Activated CD8-positive, alpha-beta T cell treated with anti-CD3 and anti-CD28 coated beads, Interleukin-2, amount 10 ng/mL, durations not matched to agents 7 days and 5 days (primary cell): ENCODE measurements around the gene SLC26A11. TPM values are rescaled to one million over a fixed set of nuclear protein-coding genes. Genes with fewer than 3 reads are reported as not detected.
"Not testable (repeated sequence)": the region's sequence is repeated elsewhere in the genome, so short reads cannot be mapped to it uniquely, and the experiment has no call there.

Experiments
- ATAC-seq: fragments of 150-1000 bp; cut with Tn5 transposase; one replicate; pipeline ENCODE4 v1.10.0; 2021; ENCODE audit warnings: moderate library complexity
- CTCF ChIA-PET: fragments of 350-600 bp; sonication (Branson Sonifier 250); formaldehyde crosslinking; loops from one replicate; lab custom pipeline; 2021; ENCODE audit warnings: antibody characterized with exemption; lab: Charles Lee
- POLR2A ChIA-PET: fragments of 350-600 bp; sonication (Branson Sonifier 250); formaldehyde crosslinking; loops from one replicate; lab custom pipeline; 2021; ENCODE audit warnings: antibody characterized with exemption; lab: Charles Lee
- DNase-seq: peaks from one replicate; pipeline ENCODE4 v3.0.0-alpha.2; 2020
- H3K27ac Mint-ChIP-seq: one replicate; pipeline ENCODE4 v1.8.0; 2021; ENCODE audit warnings: mild to moderate bottlenecking, mixed read lengths
- H3K27me3 Mint-ChIP-seq: one replicate; pipeline ENCODE4 v1.8.0; 2021; ENCODE audit warnings: low read depth, mixed read lengths
- H3K36me3 Mint-ChIP-seq: one replicate; pipeline ENCODE4 v1.8.0; 2021; ENCODE audit warnings: low read depth, mixed read lengths
- H3K4me1 Mint-ChIP-seq: one replicate; pipeline ENCODE4 v1.8.0; 2021; ENCODE audit warnings: low read depth, mixed read lengths
- H3K4me3 Mint-ChIP-seq: one replicate; pipeline ENCODE4 v1.8.0; 2021; ENCODE audit warnings: mild to moderate bottlenecking, mixed read lengths
- H3K9me3 Mint-ChIP-seq: one replicate; pipeline ENCODE4 v1.8.0; 2022; ENCODE audit warnings: mixed read lengths; ENCODE audit not compliant: insufficient read depth
- total RNA-seq, 2 experiments: library from RNA; stranded (reverse); gene quantifications; one replicate each; pipeline ENCODE4 v1.2.3, GENCODE V29; 2021

SLC26A11 gene
- total RNA-seq, 2 experiments from 2014 or later = 1.4 to 1.6 TPM

GRCh38 chr17:80232438-80232837 lies 12.2 kb downstream of the SLC26A11 start:
- POLR2A ChIA-PET = no interaction called here
- no peak overlapping the region for H3K4me3 Mint-ChIP-seq
- no peaks in the 10 kb centered on the region for H3K4me1 Mint-ChIP-seq
- no peak overlapping the region for H3K27ac Mint-ChIP-seq
- DNase-seq = no peak
- H3K27me3 Mint-ChIP-seq = no peaks in the 10 kb centered on the region
- H3K36me3 Mint-ChIP-seq = peaks cover 15% of the 10 kb centered on the region
- ATAC-seq = no peak
- CTCF ChIA-PET = interaction anchor here (1.0 kb wide), 2 partner anchors 131 to 224 kb away, joined by 3 read pairs; partner anchors contain the start of gene GAA
- H3K9me3 Mint-ChIP-seq = peaks cover 16% of the 10 kb centered on the region

DNA sequence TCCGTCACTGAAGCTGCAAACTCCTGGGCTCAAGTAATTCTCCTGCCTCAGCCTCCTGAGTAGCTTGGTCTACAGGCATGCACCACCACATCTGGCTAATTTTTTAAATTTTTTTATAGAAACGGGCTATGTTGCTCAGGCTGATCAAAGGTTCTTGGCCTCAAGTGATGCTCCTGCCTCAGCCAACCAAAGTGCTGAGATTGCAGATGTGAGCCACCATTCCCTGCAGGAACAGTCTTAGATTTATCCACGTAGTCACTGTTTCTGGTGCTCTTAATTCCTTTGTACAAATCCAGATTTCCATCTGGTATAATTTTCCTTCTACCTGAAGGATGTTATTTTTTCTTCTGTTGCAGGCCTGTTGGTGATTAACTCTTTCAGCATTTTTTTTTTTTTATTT lies 13.0 kb downstream of the SLC26A11 start:
- no peak for DNase-seq
- Mint-ChIP-seq H3K4me3 (no peak overlapping the region), H3K9me3 (peaks cover 16% of the 10 kb centered on the region), H3K27me3 (no peaks in the 10 kb centered on the region), H3K27ac (no peak overlapping the region), H3K4me1 (no peaks in the 10 kb centered on the region), H3K36me3 (peaks cover 15% of the 10 kb centered on the region)
- ATAC-seq = no peak
- POLR2A ChIA-PET = no interaction called here
- CTCF ChIA-PET = interaction anchor here (1.0 kb wide), 2 partner anchors 132 to 225 kb away, joined by 3 read pairs; partner anchors contain the start of gene GAA

DNA sequence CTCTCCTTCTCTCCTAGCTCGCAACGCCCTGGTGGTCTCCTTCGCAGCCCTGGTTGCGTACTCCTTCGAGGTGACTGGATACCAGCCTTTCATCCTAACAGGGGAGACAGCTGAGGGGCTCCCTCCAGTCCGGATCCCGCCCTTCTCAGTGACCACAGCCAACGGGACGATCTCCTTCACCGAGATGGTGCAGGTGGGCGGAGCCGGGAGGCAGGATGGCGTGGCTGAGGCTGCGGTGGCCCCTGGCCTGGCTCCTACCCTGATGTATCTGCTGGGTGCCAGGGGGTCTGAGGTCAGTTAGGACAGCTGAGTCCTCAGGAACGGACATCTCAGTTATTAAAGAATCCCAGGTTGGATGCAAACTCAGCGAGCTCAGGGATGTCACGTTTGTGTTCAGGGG lies 16.7 kb downstream of the SLC26A11 start:
- ChIA-PET POLR2A (no interaction called here), CTCF (interaction anchor here (1.8 kb wide), 1 partner anchor 135 kb away, joined by 7 read pairs; the partner anchor contains the start of gene GAA)
- Mint-ChIP-seq H3K27me3 (no peaks in the 10 kb centered on the region), H3K27ac (no peak overlapping the region), H3K4me1 (no peaks in the 10 kb centered on the region), H3K4me3 (no peak overlapping the region), H3K9me3 (peaks cover 11% of the 10 kb centered on the region), H3K36me3 (peaks cover 11% of the 10 kb centered on the region)
- ATAC-seq (no peak), DNase-seq (no peak)

GRCh38 chr17:80237386-80237785 lies 17.2 kb downstream of the SLC26A11 start:
- Mint-ChIP-seq H3K27me3 (no peaks in the 10 kb centered on the region), H3K36me3 (peaks cover 11% of the 10 kb centered on the region), H3K9me3 (peaks cover 9% of the 10 kb centered on the region), H3K4me3 (no peak overlapping the region), H3K27ac (no peak overlapping the region), H3K4me1 (no peaks in the 10 kb centered on the region)
- ChIA-PET CTCF (interaction anchor here (1.8 kb wide), 1 partner anchor 136 kb away, joined by 7 read pairs; the partner anchor contains the start of gene GAA), POLR2A (no interaction called here)
- DNase-seq (no peak), ATAC-seq (no peak)

DNA sequence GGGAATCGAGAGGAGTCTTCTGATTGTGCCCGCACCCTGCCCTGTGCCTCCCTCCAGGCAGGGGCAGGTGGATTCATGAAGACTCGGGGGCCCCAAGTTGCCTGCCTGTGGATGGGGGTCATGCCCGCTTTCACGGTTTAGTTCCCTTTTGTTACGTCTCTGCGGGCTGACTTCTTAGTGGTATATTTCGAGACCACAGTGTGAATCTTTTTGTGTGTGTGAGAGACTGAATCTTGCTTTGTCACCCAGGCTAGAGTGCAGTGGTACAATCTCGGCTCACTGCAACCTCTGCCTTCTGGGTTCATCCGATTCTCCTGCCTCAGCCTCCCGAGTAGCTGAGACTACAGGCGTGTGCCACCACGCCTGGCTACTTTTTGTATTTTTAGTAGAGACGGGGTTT lies 22.3 kb downstream of the SLC26A11 start:
- H3K27ac Mint-ChIP-seq = no peak overlapping the region

GRCh38 chr17:80243526-80244433 lies 23.6 kb downstream of the SLC26A11 start:
- H3K36me3 Mint-ChIP-seq = no peaks in the 10 kb centered on the region

More for the DNA sequence above, 22.3 kb downstream of the SLC26A11 start:
- ATAC-seq (no peak), DNase-seq (no peak)
- Mint-ChIP-seq H3K9me3 (no peaks in the 10 kb centered on the region), H3K4me3 (no peak overlapping the region), H3K36me3 (no peaks in the 10 kb centered on the region), H3K4me1 (no peaks in the 10 kb centered on the region), H3K27me3 (no peaks in the 10 kb centered on the region)
- ChIA-PET POLR2A (no interaction called here), CTCF (no interaction called here)

GRCh38 chr17:80244448-80244847 lies 24.2 kb downstream of the SLC26A11 start:
- CTCF ChIA-PET, H3K36me3 Mint-ChIP-seq, H3K27ac Mint-ChIP-seq, DNase-seq, H3K9me3 Mint-ChIP-seq, H3K4me1 Mint-ChIP-seq, ATAC-seq, POLR2A ChIA-PET, H3K4me3 Mint-ChIP-seq, H3K27me3 Mint-ChIP-seq: not testable (repeated sequence)

More at GRCh38 chr17:80243526-80244433, 23.6 kb downstream of the SLC26A11 start:
- Mint-ChIP-seq H3K4me3 (no peak overlapping the region), H3K27ac (no peak overlapping the region), H3K4me1 (no peaks in the 10 kb centered on the region), H3K27me3 (no peaks in the 10 kb centered on the region), H3K9me3 (no peaks in the 10 kb centered on the region)
- no peak for DNase-seq
- ATAC-seq = no peak
- ChIA-PET POLR2A (no interaction called here), CTCF (no interaction called here)

DNA sequence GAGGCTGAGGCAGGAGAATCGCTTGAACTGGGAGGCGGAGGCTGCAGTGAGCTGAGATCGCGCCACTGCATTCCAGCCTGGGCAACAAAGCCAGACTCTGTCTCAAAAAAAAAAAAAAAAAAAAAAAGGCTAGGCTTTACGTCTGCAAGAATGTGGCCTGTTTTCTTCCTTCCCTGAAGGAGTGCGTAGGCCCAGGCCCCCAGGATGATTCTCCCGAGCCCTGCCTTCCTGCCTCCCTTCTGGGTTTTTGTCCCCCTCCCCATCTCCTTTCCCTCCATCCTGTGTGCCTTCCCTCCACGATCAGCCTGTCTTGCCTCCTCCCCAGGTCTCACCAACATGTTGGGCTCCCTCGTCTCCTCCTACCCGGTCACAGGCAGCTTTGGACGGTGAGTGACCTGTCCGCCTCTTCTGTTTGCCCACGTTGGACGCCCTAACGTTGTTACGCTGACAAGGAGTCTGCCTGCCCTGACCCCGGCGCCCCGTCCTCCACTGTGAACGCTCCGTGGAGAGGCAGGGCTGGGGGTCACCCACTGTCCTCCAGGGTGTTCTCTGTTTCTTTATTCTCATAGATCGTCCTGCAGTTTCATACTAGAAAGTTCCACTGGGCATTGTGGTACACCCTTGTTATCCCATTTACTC lies 24.8 kb downstream of the SLC26A11 start:
- ChIA-PET POLR2A (no interaction called here), CTCF (interaction anchor here (1.1 kb wide), 1 partner anchor 49 kb away, joined by 4 read pairs; no protein-coding TSS in a partner anchor)
- H3K4me3 Mint-ChIP-seq = no peak overlapping the region
- H3K27ac Mint-ChIP-seq = no peak overlapping the region
- H3K4me1 Mint-ChIP-seq = no peaks in the 10 kb centered on the region
- DNase-seq = no peak
- H3K27me3 Mint-ChIP-seq = no peaks in the 10 kb centered on the region
- ATAC-seq = no peak
- H3K36me3 Mint-ChIP-seq = no peaks in the 10 kb centered on the region
- no peaks in the 10 kb centered on the region for H3K9me3 Mint-ChIP-seq

DNA sequence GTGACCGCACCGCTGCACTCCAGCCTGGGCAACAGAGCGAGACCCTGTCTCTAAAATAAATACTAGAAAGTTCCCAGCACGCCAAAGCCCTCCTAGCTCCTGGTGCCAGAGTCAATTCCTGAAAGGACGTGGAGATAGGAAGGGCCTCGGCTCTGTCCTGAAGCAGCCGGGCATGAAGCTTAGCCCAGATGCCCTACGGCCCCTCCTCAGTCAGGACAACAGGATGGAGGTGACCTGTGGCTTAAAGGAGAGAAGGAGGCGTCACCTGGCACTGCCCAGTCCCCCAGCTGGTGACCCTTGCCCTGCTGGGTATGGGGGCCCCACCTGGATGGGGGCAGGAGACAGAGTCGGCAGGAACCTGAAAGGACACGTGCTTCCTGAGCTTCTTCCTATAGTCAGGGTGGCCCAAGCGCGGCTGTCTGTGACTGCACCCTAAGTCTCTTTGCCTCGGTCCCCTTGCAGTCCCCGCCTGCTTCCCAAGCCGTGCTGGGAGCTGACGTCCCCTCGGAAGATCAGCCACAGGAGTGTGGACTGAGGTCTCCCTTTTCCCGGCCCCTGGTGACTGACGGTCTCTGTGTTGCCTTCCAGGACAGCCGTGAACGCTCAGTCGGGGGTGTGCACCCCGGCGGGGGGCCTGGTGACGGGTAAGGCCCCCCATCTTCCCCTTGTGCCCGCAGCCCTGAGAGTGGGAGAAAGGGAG lies 25.5 kb downstream of the SLC26A11 start:
- H3K36me3 Mint-ChIP-seq = no peaks in the 10 kb centered on the region
- no peak overlapping the region for H3K4me3 Mint-ChIP-seq
- ATAC-seq (no peak), DNase-seq (no peak)
- POLR2A ChIA-PET = no interaction called here
- no peaks in the 10 kb centered on the region for H3K9me3 Mint-ChIP-seq
- CTCF ChIA-PET = interaction anchor here (1.1 kb wide), 1 partner anchor 49 kb away, joined by 4 read pairs; no protein-coding TSS in a partner anchor
- H3K4me1 Mint-ChIP-seq = no peaks in the 10 kb centered on the region
- no peaks in the 10 kb centered on the region for H3K27me3 Mint-ChIP-seq
- H3K27ac Mint-ChIP-seq = no peak overlapping the region

DNA sequence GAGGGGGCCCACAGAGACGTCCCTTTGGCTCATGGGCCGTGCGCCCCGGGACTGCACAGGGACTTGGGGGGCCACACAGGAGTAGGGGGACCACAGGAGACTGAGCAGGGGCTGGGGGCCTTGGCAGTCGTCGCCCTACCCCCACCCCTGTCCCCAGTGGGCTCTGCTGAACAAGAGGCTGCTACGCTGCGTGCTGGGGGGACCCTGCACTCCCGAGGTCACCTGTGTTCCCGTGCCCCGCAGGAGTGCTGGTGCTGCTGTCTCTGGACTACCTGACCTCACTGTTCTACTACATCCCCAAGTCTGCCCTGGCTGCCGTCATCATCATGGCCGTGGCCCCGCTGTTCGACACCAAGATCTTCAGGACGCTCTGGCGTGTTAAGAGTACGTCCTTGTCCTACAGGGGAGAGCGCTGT lies 26.0 kb downstream of the SLC26A11 start:
- H3K27ac Mint-ChIP-seq = peak overlapping the region; percentile 6
- DNase-seq (no peak), ATAC-seq (no peak)
- H3K4me1 Mint-ChIP-seq = no peaks in the 10 kb centered on the region
- CTCF ChIA-PET = interaction anchor here (1.1 kb wide), 1 partner anchor 50 kb away, joined by 4 read pairs; no protein-coding TSS in a partner anchor
- POLR2A ChIA-PET = no interaction called here
- no peak overlapping the region for H3K4me3 Mint-ChIP-seq
- no peaks in the 10 kb centered on the region for H3K9me3 Mint-ChIP-seq
- no peaks in the 10 kb centered on the region for H3K36me3 Mint-ChIP-seq
- H3K27me3 Mint-ChIP-seq = no peaks in the 10 kb centered on the region

DNA sequence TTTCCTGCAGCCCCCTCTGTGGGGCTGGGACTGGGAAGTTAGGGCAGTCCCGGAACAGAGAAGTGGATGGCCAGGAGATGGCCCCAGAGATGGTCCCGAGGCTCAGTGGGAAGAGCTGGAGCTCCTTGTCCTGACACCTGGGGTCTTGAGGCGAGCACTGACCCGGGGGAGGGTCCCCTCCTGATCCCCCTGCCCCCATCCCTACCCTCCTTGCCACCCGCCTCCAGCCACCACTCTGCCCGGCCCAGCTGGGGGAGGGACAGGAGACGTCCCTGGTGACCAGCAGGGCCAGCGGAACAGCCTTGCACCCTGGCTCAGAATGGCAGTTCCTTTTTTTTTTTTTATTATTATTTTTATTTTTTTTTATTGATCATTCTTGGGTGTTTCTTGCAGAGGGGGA lies 26.5 kb downstream of the SLC26A11 start:
- POLR2A ChIA-PET = no interaction called here
- Mint-ChIP-seq H3K27me3 (no peaks in the 10 kb centered on the region), H3K27ac (peak overlapping the region; percentile 6), H3K9me3 (no peaks in the 10 kb centered on the region), H3K4me1 (no peaks in the 10 kb centered on the region), H3K4me3 (no peak overlapping the region), H3K36me3 (no peaks in the 10 kb centered on the region)
- DNase-seq = no peak
- no peak for ATAC-seq
- CTCF ChIA-PET = no interaction called here
